Skeletal muscle satellite cell (primary cell): ENCODE results near the gene PRR35.
A peak's percentile ranks its signal among the peaks of the same experiment; 100 is the strongest.

Source experiments
- H3K27me3 ChIP-seq: 2 replicates; pipeline ENCODE4 v1.7.0; 2013; ENCODE audit warnings: low read length; ENCODE audit not compliant: control insufficient read depth, insufficient read depth
- H3K36me3 ChIP-seq: 2 replicates; pipeline ENCODE4 v1.7.0; 2013; ENCODE audit warnings: mild to moderate bottlenecking, control low read depth, low read length; ENCODE audit not compliant: insufficient read depth
- H3K4me1 ChIP-seq: 2 replicates; pipeline ENCODE4 v1.7.0; 2013; ENCODE audit warnings: low read length; ENCODE audit not compliant: control insufficient read depth, insufficient read depth
- H3K4me2 ChIP-seq: 2 replicates; pipeline ENCODE4 v1.7.0; 2013; ENCODE audit warnings: mild to moderate bottlenecking, low read length
- H3K4me3 ChIP-seq: 2 replicates; pipeline ENCODE4 v1.7.0; 2013; ENCODE audit warnings: low read length
- H3K9ac ChIP-seq: 2 replicates; pipeline ENCODE4 v1.7.0; 2013; ENCODE audit warnings: mild to moderate bottlenecking, low read depth, low read length, moderate library complexity
- H3K9me3 ChIP-seq: replicated peaks from 2 replicates; pipeline ENCODE4 v1.7.0; 2013; ENCODE audit warnings: mild to moderate bottlenecking, control low read depth, low read length

The PRR35 gene

DNA sequence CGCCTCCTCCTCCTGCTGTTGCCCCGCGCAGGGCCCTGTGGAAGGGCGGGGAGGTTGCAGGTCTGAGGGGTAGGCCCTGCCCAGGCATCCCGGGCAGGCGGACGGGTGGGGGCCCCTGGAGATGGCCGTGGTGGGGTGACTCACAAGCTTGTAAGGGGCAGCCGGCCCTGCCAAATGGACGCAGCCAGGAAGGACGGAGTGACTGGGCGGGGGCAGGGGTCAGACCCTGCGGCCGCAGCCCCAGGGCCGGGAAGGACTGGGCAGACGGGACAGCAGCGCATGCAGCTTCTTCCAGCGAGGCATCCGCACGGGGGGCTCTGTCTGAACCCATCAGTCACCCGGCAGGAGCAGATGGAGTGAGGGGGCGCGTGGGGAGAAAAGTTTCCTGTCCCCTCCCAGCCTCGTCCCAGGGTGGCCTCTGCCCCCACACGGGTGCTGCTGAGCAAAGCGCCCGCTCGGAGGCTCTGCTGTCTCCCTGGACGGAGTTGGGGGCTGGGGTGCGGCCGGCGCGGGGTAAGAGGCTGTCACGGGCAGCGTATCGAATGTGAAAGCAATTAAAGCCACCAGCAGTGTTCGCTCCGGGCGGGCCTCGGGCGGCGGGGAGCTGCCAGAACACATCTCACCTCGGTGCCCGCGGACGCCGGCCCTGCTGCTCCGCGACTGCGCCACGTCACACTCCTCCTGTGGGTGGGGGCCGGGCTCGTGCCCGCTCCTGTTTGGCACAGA, 5.4 kb upstream of the PRR35 start:
- Histone ChIP-seq H3K9ac (peak overlapping the region; percentile 60), H3K9me3 (no peaks in the 10 kb centered on the region), H3K27me3 (peaks cover 20% of the 10 kb centered on the region), H3K4me1 (peaks cover 25% of the 10 kb centered on the region), H3K36me3 (peaks cover 17% of the 10 kb centered on the region), H3K4me2 (peak overlapping the region; percentile 86), H3K4me3 (peak overlapping the region; percentile 61)

DNA sequence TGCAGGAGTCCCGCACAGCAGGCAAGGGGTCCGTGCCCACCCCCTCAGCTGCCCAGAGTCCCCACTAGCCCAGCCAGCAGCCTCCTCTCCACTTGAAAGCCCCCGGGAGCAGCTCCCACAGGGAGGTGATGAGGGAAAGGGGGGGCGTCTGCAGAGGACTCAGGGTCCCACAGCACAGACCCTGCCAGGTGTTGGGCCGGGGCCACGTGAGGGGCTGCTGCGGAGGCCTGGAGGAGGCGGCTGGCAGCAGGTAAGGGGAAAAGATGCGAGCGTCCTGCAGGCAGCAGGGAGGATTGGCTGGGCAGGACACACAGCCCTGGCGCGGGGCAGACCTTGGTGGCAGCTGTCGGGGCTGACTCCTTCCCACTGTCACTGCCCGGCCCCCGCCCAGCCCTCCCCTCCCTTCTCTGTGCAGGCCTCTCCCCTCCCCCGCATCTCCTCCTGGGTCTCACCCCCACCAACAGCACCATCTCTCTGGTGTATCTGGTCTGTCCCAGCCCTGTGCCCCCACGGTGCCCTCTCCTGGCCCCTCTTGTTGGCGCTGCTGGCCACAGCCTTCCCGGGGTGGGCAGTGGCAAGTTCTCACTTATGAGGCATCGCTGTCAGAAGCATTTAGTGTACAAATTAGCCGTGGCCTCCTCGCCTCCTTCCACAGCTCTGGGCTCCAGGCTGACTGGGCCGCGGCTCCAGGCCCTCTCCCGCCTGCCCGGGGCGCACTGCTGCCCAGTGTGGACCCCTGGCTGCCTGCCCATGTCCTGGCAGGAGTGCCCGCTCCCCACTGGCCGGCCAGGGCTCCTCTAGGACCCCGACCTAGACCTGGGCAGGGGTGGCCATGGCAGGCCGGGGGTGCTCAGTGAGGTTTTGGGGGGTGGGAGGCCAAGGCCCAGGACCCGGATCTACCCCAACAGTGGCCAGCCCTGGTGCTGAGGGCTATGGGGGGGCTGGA, 4.4 kb upstream of the PRR35 start:
- Histone ChIP-seq H3K4me1 (peaks cover 25% of the 10 kb centered on the region), H3K36me3 (peaks cover 10% of the 10 kb centered on the region), H3K4me2 (peak overlapping the region; percentile 86), H3K4me3 (no peak overlapping the region), H3K9me3 (no peaks in the 10 kb centered on the region), H3K27me3 (peaks cover 22% of the 10 kb centered on the region), H3K9ac (no peak overlapping the region)

DNA sequence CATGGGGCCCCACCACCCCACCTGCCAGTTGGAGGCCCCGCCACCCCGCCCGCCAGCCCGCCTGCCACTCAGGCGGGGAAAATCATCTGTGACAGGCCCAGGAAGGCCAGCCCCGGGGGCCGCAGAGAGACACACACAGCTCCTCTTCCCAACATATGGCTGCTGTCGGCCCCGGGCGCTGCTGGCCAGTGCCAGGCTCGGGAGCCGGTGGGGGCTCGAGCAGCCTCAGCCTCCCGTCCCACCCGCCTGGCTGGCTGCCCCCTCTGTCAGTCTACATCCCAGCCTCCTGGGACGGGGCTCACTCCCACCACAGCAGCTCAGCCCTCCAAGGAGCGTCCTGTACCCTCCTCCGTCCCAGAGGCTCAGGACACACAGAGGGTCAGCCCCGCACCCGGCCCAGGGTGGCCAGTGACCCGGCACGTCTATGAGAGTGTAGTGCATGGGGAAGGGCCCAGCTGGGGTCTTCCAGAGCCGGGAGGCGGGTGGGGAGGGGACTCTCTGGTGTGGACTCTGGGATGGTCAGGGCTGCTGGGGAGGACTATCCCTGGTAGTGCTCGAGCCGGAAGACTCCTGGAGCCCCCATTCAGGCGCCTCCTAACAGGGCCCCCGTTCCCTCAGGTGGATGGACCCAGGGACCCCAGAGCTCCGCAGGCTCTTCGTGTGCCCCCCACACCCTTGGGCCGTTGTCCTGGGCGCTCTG, 3.6 kb upstream of the PRR35 start:
- Histone ChIP-seq H3K36me3 (peaks cover 8% of the 10 kb centered on the region), H3K4me1 (peaks cover 25% of the 10 kb centered on the region), H3K4me3 (no peak overlapping the region)

DNA sequence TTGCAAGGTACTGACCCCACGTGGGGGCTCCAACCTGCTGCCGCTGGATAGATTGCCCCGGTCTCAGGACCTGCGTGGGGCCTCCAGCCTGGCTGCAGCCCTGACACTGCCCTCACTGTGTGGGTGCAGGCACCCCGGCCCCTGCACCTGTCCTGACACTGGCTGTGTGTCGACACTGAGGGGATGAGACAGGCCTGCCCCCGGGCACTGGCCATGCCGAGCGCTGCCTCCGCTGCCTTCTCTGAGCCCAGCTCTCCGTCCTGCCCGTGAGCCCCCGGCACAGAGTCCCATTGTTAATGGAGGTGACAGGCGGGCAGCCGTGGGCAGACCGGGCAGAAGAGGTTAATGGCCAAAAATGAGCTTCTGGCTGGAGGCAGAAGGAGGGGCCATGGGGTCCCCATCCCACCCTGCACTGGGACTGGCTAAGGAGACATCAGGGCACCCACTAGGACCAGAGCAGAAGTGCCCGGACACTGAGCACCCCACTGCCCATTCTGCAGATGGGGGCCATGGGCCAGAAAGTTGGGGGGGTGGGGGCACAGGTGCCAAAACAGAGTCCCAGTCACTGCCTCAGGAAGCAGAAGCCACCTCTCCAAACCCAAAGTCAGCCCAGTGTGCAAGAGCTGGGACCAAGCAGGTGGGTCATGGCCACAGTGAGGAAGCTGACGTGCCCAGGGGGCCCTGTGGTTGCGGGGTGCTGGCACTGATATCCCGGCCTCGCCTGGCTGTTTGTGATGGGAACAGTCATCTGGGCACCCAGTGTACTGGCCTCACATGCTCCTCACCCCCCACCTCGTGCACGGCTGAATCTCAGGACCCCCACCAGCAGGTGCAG, 2.5 kb upstream of the PRR35 start:
- no peaks in the 10 kb centered on the region for H3K9me3 ChIP-seq
- peaks cover 25% of the 10 kb centered on the region for H3K4me1 ChIP-seq
- H3K4me3 ChIP-seq: no peak overlapping the region
- H3K36me3 ChIP-seq: no peaks in the 10 kb centered on the region
- H3K27me3 ChIP-seq: peaks cover 40% of the 10 kb centered on the region
- H3K4me2 ChIP-seq: no peak overlapping the region
- H3K9ac ChIP-seq: no peak overlapping the region

More for the DNA sequence above, 3.6 kb upstream of the PRR35 start:
- Histone ChIP-seq H3K4me2 (no peak overlapping the region), H3K9ac (no peak overlapping the region), H3K9me3 (no peaks in the 10 kb centered on the region), H3K27me3 (peaks cover 30% of the 10 kb centered on the region)

DNA sequence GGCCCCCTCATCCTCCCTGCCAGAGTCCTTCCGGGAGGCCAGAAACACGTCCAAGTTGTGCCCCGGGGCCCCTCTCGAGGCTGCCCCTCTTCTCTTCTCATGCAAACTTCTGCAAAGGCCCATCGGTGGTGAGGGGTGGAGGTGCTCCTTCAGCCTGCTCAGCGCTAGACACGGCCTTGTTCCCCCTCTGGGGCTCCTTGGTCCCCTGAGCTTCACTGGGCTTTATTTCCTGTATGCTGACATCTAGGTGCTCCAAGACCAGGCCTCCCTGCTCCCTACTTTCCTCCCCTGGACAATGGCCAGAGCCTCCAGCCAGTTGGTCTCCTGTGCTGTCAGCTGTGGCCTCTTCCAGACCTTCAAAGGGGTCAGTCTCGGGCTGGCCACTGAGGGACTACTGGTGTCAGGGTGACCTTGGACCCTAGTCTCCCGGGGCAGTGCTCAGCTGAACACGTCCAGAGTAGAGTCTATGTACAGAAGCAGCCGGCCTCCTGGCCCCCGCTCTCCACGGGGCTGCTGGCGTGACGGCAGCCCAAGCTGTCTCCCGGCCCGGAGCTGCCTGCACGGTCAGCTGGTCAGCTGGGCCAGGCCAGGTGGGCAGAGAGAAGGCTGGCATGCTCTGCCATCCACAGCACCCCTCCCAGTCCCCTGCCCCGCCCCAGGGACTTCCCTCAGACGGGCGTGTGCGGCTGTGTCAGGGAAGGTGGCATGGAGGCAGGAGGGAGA, 1.7 kb upstream of the PRR35 start:
- Histone ChIP-seq H3K4me1 (peaks cover 25% of the 10 kb centered on the region), H3K4me3 (no peak overlapping the region), H3K4me2 (no peak overlapping the region), H3K27me3 (peaks cover 41% of the 10 kb centered on the region), H3K36me3 (no peaks in the 10 kb centered on the region), H3K9me3 (no peaks in the 10 kb centered on the region), H3K9ac (no peak overlapping the region)

DNA sequence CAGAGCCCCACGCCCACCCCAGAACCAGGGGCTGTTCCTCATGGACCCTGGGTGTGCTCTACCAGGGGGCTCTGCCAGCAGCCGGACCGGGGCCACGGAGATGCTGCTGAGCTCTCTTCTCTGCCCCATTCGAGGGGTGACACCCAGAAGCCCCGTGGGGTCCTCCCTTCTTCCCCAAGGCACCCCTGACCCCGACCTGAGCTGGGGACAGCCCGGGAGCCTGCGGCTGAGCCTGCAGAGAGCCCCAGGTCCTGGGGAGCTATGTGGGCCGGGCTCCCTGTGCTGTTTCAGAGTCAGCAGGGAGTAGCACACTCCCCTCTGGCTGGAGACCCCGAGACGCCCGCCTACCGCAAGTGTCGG, 1.2 kb upstream of the PRR35 start:
- Histone ChIP-seq H3K4me3 (no peak overlapping the region), H3K27me3 (peaks cover 41% of the 10 kb centered on the region), H3K4me1 (peaks cover 21% of the 10 kb centered on the region), H3K36me3 (no peaks in the 10 kb centered on the region), H3K9me3 (no peaks in the 10 kb centered on the region), H3K4me2 (no peak overlapping the region), H3K9ac (no peak overlapping the region)

DNA sequence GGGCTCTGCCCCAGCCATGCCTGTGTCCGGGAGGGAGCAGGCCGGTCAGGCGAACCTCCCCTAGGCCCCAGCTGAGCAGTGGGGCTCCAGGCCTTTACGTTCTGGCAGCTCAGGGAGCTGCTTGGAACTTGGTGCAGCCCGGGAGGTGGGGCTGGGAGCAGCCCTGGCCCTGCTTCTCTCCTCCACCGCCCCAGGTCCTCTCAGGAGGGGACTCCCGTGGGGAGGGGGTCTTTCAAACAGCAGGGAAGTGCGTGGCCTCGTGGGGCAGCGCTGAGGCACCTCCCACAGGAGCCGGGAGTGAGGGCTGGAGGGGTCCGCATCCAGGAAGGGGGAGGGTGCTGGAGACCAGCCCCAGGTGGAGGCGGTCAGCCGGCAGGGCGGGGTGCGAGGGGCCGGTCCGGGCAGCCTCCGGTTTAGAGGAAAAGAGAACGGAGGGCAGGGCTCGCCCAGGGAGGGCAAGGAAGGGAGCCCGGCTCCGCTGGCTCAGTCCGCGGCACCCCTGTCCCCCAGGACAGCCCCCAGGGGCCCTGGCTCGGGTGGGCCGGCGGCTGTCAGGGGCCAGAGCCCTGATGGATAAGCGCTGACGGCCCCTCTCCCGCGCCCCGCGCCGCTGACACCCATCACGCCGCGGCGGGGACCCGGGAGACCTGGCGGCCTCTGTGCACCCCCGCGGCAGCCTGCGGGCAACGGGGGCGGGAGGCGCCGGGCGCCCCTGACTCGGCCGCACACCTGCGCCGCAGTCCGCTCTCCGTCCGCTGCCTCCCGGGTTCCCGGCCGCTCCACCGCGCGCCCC, 587 bp upstream of the PRR35 start:
- no peak overlapping the region for H3K4me2 ChIP-seq
- no peaks in the 10 kb centered on the region for H3K9me3 ChIP-seq
- no peak overlapping the region for H3K4me3 ChIP-seq
- peaks cover 41% of the 10 kb centered on the region for H3K27me3 ChIP-seq
- H3K4me1 ChIP-seq: peaks cover 15% of the 10 kb centered on the region
- no peaks in the 10 kb centered on the region for H3K36me3 ChIP-seq
- H3K9ac ChIP-seq: no peak overlapping the region

DNA sequence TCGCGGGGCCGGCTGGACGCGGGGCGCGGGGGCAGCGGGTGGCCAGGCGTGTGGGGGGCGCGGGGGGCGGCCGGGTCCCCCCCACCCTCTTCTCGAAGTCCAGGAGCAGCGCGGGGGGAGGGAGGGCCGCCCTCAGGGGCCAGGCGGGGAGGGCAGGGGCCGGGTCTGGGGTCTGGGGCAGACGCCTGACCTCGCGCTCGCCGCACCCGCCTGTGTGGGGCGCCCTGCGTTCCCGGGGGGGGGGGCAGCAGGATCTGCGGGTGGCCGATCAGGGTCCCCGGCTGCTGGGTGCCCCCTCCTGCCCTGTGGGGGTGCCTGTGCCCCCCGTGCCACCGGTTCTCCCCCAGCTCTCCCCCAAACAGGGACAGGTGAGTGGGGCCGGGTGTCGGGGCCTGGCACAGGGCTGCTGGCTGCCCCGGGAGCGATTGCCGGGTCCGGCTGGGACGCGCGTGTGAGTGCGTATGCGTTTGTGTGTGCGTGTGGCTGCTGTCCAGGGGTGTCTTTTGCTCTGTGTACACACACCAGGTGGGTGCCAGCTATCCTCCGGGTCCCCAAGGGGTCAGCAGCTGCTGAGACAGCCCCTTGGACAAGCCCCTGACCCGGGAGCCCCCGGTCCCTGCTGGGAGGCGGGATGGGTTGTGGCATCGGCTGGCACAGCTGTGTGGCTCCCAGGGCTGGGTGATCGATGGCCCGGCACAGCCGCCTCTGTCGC, 663 bp downstream of the PRR35 start:
- Histone ChIP-seq H3K27me3 (peaks cover 41% of the 10 kb centered on the region), H3K36me3 (no peaks in the 10 kb centered on the region), H3K9ac (no peak overlapping the region), H3K9me3 (no peaks in the 10 kb centered on the region), H3K4me1 (peaks cover 2% of the 10 kb centered on the region), H3K4me2 (no peak overlapping the region), H3K4me3 (no peak overlapping the region)

DNA sequence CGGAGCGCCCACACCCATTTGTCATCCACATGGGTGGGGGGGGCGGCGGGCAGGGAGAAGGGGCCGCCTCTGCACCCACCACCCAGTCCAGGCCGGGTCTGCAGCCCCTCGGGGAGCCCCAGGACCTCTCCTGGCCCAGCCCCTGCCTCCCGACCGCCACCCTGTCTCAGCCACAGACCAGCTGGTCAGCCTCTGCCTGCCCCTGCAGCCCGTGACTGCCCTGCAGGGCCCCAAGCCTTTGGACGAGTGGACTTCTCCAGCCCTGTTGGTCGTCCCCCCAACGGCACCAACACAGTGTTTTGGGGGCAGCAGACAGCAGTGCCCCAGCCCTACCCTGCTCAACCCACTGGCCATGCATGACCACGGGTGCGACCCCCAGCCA, 1.2 kb downstream of the PRR35 start:
- Histone ChIP-seq H3K36me3 (no peaks in the 10 kb centered on the region), H3K9ac (no peak overlapping the region), H3K27me3 (peaks cover 41% of the 10 kb centered on the region), H3K9me3 (no peaks in the 10 kb centered on the region), H3K4me1 (no peaks in the 10 kb centered on the region), H3K4me3 (no peak overlapping the region), H3K4me2 (no peak overlapping the region)
